OCI-LY3 (cell line): ENCODE measurements around the gene STRIP1.

ENCODE experiments used
- EZH2phosphoT487 ChIP-seq: fragments of 200-600 bp; shearing (Covaris generic); IDR thresholded peaks from 2 replicates; pipeline ENCODE4 v1.6.1; 2018; ENCODE audit warnings: antibody characterized with exemption, mixed run types, low read depth
- TF ChIP-seq, protein P1 (sequence below): fragments of 200-600, 300-600 bp; sonication (generic); IDR thresholded peaks from 2 replicates; pipeline ENCODE4 v1.5.1; 2014; ENCODE audit warnings: antibody characterized with exemption, low read length, low read depth

DNA sequence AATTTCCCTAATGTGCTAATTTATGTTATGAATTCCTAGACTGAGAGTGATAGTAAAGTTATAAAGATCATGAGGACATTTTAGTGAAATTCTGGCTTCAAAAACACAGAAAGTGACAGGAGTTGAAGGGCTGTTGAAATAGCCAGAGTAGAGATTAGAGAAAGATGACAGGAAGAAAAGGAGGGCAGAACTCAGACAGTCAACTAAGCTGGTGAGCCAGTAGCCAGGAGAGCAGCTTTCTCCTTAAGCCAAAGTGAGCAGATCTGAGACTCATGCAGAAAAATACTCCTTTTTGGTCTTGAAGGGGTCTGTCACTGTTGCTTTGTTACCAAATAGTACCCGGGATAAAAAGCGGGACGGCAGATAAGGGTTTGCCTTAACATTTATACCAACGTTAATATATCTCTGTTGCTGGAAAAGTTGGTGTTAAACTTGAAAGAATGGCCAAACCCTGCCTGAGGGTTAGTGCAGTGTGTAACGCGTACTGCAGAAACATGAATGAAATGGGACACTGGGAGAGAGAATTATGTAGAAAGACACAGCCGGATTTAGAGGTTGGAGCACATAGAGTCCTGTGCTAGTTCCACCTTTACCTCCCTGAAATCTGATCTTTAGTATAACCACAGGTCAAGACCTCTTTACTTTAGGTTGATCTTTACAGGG, 37.1 kb upstream of the STRIP1 start:
- TF ChIP-seq, protein P1, sequence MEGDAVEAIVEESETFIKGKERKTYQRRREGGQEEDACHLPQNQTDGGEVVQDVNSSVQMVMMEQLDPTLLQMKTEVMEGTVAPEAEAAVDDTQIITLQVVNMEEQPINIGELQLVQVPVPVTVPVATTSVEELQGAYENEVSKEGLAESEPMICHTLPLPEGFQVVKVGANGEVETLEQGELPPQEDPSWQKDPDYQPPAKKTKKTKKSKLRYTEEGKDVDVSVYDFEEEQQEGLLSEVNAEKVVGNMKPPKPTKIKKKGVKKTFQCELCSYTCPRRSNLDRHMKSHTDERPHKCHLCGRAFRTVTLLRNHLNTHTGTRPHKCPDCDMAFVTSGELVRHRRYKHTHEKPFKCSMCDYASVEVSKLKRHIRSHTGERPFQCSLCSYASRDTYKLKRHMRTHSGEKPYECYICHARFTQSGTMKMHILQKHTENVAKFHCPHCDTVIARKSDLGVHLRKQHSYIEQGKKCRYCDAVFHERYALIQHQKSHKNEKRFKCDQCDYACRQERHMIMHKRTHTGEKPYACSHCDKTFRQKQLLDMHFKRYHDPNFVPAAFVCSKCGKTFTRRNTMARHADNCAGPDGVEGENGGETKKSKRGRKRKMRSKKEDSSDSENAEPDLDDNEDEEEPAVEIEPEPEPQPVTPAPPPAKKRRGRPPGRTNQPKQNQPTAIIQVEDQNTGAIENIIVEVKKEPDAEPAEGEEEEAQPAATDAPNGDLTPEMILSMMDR = no peak
- TF ChIP-seq EZH2phosphoT487 = no peak
